ENCODE data around the gene NVL. TPM values are rescaled to one million over a fixed set of nuclear protein-coding genes. Genes with fewer than 3 reads are reported as not detected.

The NVL gene
- total RNA-seq, 1 experiment from 2014 or later = 21.9 TPM

DNA sequence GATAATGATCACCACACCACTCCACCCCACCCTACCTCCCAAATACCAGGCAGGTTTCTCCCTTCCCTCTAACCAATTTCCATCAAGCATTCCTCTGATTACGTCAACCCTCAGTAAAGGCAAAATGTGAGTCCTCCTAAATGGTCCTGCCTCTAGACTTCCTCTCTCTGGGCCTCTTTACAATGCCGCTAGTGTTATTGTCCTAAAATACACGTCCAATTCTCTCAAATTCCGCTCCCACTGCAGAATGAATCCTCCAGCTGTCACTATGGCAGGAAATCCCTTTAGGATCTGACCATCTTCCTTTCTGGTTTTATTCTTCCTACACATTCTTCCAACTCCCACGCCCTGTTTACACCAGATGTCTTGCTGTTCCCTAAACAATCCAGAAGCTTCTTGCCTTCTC lies 78.2 kb downstream of the NVL start:
- Histone ChIP-seq H3K79me2 (ENCODE audit: insufficient read depth, low read length) (no peaks in the 10 kb centered on the region), H2AFZ (ENCODE audit: low read depth, low read length, poor library complexity, severe bottlenecking) (no peak overlapping the region), H3K27me3 (ENCODE audit: insufficient read depth, low read length) (no peaks in the 10 kb centered on the region), H3K9ac (ENCODE audit: low read length) (no peak overlapping the region), H3K4me2 (ENCODE audit: low read length) (no peak overlapping the region), H3K9me2 (ENCODE audit: insufficient read depth) (no peaks in the 10 kb centered on the region), H3K4me3 (replicated peaks in 1 of 2; ENCODE audit: low read depth in 1 of 2, low read length in 2 of 2) (no peak overlapping the region), H3K4me1 (ENCODE audit: control insufficient read depth in 1 of 2, insufficient read depth in 2 of 2, low read length in 2 of 2) (no peaks in the 10 kb centered on the region), H3K9me3 (ENCODE audit: control insufficient read depth in 1 of 2, insufficient read depth in 1 of 2, low read depth in 1 of 2, low read length in 2 of 2) (no peaks in the 10 kb centered on the region), H4K20me1 (ENCODE audit: insufficient read depth) (no peaks in the 10 kb centered on the region), H3K36me3 (ENCODE audit: control insufficient read depth in 1 of 2, insufficient read depth in 2 of 2, low read length in 2 of 2) (no peaks in the 10 kb centered on the region; a peak in 1 of 4 replicates), H3K27ac (ENCODE audit: low read depth, low read length) (no peak overlapping the region)
- no peak for TF ChIP-seq POLR2A (IDR thresholded peaks at IDR 0.05; ENCODE audit: borderline replicate concordance, extremely low read depth, insufficient read depth, insufficient read length)
- TF ChIP-seq TCF7L2 (IDR thresholded peaks at IDR 0.05; ENCODE audit: borderline replicate concordance, extremely low read depth, insufficient read depth, insufficient read length) = no peak
- no peak for TF ChIP-seq ZNF274 (IDR thresholded peaks at IDR 0.05; ENCODE audit: low read depth, low read length)
- TF ChIP-seq, protein P1, sequence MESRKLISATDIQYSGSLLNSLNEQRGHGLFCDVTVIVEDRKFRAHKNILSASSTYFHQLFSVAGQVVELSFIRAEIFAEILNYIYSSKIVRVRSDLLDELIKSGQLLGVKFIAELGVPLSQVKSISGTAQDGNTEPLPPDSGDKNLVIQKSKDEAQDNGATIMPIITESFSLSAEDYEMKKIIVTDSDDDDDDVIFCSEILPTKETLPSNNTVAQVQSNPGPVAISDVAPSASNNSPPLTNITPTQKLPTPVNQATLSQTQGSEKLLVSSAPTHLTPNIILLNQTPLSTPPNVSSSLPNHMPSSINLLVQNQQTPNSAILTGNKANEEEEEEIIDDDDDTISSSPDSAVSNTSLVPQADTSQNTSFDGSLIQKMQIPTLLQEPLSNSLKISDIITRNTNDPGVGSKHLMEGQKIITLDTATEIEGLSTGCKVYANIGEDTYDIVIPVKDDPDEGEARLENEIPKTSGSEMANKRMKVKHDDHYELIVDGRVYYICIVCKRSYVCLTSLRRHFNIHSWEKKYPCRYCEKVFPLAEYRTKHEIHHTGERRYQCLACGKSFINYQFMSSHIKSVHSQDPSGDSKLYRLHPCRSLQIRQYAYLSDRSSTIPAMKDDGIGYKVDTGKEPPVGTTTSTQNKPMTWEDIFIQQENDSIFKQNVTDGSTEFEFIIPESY (IDR thresholded peaks at IDR 0.05; ENCODE audit: extremely low read depth, insufficient replicate concordance, low read length) = no peak
- no peak for TF ChIP-seq CBX3 (IDR thresholded peaks at IDR 0.05; ENCODE audit: low read depth)
- TF ChIP-seq, protein P2, sequence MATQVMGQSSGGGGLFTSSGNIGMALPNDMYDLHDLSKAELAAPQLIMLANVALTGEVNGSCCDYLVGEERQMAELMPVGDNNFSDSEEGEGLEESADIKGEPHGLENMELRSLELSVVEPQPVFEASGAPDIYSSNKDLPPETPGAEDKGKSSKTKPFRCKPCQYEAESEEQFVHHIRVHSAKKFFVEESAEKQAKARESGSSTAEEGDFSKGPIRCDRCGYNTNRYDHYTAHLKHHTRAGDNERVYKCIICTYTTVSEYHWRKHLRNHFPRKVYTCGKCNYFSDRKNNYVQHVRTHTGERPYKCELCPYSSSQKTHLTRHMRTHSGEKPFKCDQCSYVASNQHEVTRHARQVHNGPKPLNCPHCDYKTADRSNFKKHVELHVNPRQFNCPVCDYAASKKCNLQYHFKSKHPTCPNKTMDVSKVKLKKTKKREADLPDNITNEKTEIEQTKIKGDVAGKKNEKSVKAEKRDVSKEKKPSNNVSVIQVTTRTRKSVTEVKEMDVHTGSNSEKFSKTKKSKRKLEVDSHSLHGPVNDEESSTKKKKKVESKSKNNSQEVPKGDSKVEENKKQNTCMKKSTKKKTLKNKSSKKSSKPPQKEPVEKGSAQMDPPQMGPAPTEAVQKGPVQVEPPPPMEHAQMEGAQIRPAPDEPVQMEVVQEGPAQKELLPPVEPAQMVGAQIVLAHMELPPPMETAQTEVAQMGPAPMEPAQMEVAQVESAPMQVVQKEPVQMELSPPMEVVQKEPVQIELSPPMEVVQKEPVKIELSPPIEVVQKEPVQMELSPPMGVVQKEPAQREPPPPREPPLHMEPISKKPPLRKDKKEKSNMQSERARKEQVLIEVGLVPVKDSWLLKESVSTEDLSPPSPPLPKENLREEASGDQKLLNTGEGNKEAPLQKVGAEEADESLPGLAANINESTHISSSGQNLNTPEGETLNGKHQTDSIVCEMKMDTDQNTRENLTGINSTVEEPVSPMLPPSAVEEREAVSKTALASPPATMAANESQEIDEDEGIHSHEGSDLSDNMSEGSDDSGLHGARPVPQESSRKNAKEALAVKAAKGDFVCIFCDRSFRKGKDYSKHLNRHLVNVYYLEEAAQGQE (IDR thresholded peaks at IDR 0.05; ENCODE audit: low read depth) = no peak
- TF ChIP-seq POLR2AphosphoS5 (IDR thresholded peaks at IDR 0.05; ENCODE audit: low read depth, low read length) = no peak
- TF ChIP-seq, protein P3, sequence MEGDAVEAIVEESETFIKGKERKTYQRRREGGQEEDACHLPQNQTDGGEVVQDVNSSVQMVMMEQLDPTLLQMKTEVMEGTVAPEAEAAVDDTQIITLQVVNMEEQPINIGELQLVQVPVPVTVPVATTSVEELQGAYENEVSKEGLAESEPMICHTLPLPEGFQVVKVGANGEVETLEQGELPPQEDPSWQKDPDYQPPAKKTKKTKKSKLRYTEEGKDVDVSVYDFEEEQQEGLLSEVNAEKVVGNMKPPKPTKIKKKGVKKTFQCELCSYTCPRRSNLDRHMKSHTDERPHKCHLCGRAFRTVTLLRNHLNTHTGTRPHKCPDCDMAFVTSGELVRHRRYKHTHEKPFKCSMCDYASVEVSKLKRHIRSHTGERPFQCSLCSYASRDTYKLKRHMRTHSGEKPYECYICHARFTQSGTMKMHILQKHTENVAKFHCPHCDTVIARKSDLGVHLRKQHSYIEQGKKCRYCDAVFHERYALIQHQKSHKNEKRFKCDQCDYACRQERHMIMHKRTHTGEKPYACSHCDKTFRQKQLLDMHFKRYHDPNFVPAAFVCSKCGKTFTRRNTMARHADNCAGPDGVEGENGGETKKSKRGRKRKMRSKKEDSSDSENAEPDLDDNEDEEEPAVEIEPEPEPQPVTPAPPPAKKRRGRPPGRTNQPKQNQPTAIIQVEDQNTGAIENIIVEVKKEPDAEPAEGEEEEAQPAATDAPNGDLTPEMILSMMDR (IDR thresholded peaks at IDR 0.05 in 2 of 3, conservative IDR thresholded peaks at IDR 0.05 in 1 of 3; ENCODE audit: borderline replicate concordance in 1 of 3, insufficient read depth in 1 of 3, low read depth in 2 of 3, low read length in 2 of 3) = no peak
- intact Hi-C loops (cut with micrococcal nuclease) = no loop called here
- BruUV-seq (replicated peaks) = no TSS peak
- CTCF ChIA-PET = no interaction called here
- POLR2A ChIA-PET = no interaction called here
- ATAC-seq (no peak), DNase-seq (ENCODE audit: low read depth, low spot score) (no peak)
- RAD21 ChIA-PET (ENCODE audit: low non-redundant PET in 1 of 2, low total read pairs in 2 of 2, uncharacterized antibody in 2 of 2, unreplicated experiment in 2 of 2) = interaction anchor here in 1 of 2 experiments (0.7 kb wide), 1 partner anchor 1021 kb away, joined by 3 read pairs; no protein-coding TSS in a partner anchor

Data from HCT116 (cell line).